Smooth muscle cell of the coronary artery (primary cell): ENCODE data around the gene SSC4D. TPM values are rescaled to one million over a fixed set of nuclear protein-coding genes. Genes with fewer than 3 reads are reported as not detected.

ENCODE experiments used
- total RNA-seq: library from RNA; depleted of rRNA; stranded (reverse); fragments of >200 nt; gene quantifications from 2 replicates; pipeline ENCODE4 v1.2.3, GENCODE V29; 2014; ENCODE audit warnings: low replicate concordance

The SSC4D gene
- 0.68 TPM in 1 of 2 replicates, not detected in the other for total RNA-seq

DNA sequence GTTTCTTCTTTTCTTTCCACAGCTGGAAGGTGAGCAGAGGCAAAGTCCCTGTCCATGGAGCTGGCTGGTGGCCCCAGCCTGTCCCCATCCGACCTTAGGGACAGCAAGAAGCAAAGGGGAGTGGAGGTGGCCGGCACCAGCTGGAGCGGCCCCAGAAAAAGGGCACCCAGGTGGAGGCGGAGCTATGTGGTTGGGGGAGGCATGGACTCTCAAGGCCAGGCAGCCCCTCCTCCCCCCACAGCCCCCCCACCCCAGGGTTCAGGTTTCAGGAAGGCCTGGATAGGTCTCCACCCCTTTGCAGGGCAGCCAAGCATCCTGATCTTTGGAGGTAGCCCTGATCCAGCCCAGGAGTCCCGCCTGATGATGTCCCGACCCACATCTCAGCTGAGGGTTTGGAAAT is at the start of gene SSC4D:
Gene SSC4D, minus strand, starts transcription at position 161 of the 400 bp plus-strand sequence. CDS start 5,258 bp downstream, outside the sequence.

GRCh38 chr7:76424413-76425111 is 15.1 kb upstream of the SSC4D start, which contains the start of gene ZP3:
ZP3 (plus strand) TSS chr7:76424950; CDS start chr7:76424965, 15 bp downstream.

DNA sequence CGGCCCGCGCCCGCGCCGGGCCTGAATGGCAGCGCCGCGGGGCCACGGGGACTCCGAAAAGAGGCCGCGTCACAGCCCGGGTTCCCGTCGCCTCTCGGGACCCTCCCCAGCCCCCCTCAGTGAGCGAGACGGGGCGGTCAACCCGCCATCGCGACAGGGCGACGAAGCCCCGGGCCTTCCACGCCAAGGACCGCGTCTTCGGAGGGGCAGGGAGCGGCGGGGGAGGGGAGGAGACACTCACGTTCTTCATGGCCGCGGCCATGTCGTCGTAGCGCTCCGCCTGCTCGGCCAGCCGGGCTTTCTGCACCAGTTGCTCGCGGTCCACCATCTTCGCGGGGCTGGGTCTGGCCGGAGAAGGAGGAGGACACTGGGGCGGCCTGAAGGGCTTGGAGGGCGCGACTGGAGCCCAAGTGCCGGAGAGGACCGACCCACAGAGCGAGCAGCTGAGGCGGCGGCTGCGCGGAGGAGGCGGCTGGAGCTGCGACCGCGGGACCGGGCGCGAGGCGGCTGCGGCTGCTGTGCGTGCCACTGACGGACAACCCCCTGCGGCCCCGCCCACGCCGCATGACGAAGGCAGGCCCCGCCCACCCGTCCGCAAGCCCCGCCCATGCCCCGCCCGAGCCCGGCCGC is 50.9 kb downstream of the SSC4D start, which contains the start of gene YWHAG:
Gene YWHAG, minus strand, starts transcription at position 511 of the 630 bp plus-strand sequence. Its CDS starts 183 bp downstream, at position 328.

Other genes with a start within 250 kb of the SSC4D start
- 0.23 and 0.53 TPM in 2 replicates for gene SRRM3, start 207.8 kb downstream of the SSC4D start, total RNA-seq
- gene HSPB1, start 107.0 kb downstream of the SSC4D start, total RNA-seq, result 31.0 and 39.5 TPM in 2 replicates
- gene YWHAG, start 50.7 kb downstream of the SSC4D start, total RNA-seq, result 62.2 and 84.9 TPM in 2 replicates
- 1.4 and 2.2 TPM in 2 replicates for gene ZP3, start 15.3 kb upstream of the SSC4D start, total RNA-seq
- gene DTX2, start 52.0 kb upstream of the SSC4D start, total RNA-seq, result 0.94 and 3.2 TPM in 2 replicates
- gene UPK3B, start 100.9 kb upstream of the SSC4D start, total RNA-seq, result 0.08 TPM in 1 of 2 replicates, not detected in the other
- gene SPDYE16, start 133.6 kb upstream of the SSC4D start, total RNA-seq, result 0.12 and 0.15 TPM in 2 replicates
- gene POMZP3, start 217.6 kb upstream of the SSC4D start, total RNA-seq, result 0.59 and 3.5 TPM in 2 replicates